Inflammatory macrophage (primary cell): ENCODE measurements around the gene MAP3K14.

Source experiments
- DNase-seq, 2 donors: peaks; one replicate each; pipeline ENCODE4 v3.0.0-alpha.2; 2020 to 2022

The MAP3K14 gene

DNA sequence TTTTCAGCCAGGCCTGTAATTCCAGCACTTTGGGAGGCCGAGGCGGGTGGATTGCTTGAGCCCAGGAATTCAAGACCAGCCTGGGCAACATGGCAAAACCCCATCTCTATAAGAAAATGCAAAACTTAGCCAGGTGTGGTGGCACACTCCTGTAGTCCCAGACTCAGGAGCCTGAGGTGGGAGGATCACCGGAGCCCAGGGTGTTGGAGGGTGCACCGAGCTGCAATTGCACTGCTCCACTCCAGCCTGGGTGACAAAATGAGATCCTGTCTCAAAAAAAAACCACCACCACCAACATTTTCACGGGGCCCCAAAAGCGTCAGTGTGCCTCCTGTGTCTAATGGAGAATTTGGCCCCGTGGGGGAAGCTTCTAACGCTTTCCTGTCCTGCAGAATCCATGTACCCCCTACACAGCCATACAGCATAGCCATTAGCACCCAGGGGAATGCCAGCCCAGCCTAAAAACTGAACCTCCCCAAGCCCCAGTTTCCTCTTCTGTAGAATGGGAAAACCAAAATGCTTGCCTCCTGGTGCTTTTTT, 22.2 kb upstream of the MAP3K14 start:
- no peak for DNase-seq

DNA sequence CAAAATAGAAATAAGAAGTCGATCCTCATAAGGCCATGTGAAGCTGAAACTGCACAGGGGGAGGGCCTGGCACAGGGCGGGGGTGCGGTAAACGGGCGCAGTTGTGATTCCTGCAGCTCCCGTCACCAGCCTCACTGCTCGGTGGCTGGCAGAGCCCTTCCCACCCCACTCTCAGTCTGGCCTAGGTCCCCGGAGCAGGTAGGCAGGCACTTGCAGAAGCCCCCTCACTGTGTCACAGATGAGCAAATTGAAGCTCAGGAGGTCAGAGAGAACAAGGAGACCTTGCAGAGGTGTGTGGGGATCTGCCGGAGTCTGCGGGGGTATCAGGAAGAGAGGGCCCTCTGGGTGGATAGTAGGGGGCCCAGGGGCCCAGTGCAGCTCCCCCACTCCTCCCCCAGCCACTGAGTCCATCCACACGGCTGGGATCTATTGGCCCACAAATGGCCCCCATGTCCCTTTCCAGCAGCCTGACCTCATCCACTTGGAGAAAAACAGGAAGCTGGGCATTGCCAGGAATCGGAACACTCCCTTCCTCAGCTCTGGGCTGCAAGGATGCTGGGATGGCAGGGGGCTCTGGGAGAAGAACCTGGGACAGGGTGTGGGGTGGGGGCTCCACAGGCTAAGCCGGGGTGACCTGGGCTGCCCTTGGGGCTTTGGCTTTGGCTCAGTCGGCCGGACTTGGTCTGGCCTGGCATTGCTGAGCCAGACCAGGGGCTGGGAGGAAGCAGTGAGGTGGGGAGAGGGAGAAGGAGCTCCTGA, 21.4 kb upstream of the MAP3K14 start:
- DNase-seq, result no peak

DNA sequence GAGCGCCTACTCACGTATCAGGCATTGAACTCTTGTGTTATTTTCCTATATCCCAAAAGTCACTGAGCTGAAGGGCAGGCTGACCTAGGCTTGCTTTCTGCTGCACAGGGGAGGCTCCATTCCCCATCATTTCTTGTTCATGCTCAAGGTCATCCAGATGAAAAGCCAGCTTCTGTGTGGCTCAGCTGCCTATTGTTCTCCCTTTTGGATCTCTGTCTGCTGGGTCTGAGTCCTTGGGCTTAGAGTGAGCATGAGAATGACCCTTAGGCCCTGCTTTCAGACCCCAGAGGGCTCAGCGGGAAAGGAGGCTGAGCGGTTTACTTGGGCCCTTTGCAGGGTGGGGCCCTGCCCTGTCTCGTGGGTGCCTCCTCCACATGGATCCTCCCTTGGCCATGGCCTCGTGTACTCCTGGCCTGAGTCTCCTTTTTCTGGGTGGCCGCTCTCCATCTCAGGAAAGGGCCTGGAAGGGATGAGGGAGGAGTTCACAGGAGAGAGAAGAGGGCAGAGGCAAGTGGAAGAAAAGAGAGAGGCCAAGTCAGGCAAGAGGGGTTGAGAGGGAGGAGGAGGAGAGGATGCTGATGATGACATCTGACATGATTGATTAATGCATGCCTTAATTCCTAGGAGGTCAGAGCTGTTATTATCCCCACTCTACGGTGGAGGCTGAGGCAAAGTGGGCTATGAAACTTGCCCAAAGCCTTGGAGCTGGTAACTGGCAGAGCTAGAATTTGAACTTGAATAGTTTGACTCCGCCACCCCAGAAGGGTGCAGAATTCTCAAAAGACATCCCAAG, 19.8 kb upstream of the MAP3K14 start:
- DNase-seq, result no peak

DNA sequence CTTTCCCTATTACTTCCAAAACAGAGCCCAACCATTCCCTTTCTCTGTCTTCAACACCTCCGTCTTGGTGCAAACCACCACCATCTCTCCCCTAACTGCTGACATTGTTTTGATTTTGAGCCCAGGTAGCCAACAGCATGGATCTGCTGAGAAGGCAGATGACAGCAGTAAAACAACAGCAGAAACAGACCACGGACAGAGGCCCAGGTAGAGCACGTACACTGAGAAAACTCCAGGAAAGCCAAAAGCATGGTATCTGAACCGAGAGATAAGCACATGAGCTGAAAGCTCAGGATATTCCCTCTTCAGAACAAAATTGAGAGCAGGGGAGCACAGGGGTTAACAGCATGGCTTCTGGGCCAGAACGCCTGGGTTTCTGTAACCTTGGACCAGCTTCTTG, 18.9 kb upstream of the MAP3K14 start:
- no peak for DNase-seq

DNA sequence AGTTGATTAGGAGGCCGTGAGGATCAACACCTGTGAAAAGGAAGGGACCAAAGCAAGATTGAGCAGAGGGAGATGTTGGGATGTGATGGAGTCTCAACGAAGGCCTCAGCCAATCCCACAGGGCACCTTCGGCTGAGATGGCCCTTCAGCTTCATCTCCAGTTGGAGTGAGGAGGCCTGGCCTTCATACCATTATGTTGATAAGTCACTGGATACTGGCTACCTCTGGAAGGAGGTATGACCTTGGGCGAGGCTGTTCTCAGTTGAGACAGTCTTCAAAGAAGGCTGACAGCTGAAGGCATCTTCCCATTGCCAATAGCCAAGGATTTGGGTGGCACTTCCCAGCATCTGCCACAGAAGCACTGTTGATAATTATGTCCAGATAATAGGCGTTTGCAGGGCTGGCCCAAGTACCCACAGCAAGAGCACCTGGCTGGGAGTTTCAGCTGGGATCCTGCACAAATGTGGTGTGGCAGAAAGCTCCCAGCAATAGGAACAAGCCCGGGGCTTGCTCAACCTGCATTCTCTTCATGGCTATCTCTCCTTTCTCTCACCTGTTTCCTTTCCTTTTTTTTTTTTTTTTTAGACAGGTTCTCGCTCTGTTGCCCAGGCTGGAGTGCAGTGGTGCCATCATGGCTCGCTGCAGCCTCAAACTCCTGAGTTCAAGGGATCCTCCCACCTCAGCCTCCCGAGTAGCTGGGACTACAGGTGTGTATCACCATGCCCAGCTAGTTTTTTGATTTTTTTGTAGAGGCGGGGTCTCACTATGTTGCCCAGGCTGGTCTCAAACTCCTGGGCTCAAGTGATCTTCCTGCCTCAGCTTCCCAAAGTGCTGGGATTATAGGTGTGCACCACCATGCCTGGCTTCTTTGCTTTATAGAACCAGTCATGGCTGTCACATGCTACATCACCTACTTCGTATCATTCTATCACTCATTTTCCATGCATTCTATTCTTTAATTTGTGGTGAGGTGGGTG, 18.2 kb upstream of the MAP3K14 start:
- DNase-seq, result no peak

DNA sequence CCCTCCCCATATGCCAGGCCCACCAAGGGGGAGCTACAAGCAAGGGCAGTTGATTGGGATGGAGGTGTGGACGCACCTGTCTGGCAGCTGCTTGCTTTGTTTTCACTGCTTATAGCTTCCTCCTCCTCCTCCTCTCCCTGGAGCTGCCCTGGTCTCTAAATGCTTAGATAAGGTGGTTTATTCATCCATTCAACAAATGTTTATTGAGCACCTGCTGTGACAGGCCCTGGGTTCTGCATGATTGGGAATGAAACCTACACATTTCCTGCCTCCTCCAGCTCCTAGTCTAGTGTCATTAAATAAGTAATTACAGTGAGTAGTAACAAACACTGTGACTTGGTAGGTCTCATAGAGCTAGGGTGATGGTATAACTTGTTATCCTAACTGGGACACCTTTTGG, 17.4 kb upstream of the MAP3K14 start:
- DNase-seq, result no peak

DNA sequence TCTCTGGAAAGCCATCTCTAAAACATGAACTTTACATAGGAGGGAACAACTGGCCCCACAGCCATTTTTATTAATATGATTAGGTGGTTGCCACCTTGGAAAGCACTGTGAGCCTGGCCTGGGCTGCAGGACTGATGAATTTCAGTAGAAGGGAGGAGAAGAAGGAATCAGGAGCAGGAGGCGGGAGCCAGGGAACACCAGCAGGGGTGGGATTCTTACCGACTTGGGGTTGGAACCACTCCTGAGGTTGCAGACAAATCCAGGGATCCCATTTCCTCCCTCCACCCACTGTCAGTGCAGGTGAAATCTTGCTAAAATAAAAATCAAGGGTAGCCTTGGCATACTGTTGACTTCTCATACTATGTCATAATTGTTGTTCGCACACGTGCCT, 16.9 kb upstream of the MAP3K14 start:
- DNase-seq, result no peak

DNA sequence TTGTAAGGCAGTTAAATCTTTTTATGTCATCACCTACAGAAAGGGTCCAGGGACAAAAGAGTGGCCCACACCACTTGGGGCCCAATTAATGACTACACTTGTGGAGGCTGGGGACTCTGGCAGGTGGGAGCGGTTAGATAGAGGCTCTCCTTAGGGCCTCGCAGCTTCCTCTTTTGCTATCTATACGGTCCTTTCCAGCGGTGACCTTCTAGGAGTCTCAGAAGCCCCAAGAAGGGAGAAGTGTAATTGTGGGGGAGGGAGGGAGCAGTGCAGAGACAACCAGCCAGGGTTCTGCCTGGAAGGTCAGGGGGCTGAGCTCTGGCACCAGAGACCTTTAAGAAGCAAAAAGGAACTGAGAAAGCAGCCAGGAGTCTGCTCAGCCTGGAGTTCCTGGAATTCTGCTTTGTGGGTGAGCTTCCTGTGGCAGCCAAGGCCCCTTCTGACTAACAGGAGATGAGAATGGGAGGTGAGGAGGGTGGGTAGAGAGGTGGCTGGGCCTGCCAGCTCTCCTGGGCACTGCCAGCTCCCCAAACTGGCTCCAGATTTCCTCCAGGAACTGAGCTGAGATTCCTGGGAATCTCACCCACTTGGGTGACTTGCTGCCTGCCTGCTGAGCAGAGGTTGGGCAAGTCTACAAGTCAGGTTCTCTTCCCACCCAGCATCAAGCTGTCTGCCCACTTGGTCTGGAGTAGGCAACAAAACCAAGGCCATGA, 16.3 kb upstream of the MAP3K14 start:
- DNase-seq, result peak; percentile 77 to 88

DNA sequence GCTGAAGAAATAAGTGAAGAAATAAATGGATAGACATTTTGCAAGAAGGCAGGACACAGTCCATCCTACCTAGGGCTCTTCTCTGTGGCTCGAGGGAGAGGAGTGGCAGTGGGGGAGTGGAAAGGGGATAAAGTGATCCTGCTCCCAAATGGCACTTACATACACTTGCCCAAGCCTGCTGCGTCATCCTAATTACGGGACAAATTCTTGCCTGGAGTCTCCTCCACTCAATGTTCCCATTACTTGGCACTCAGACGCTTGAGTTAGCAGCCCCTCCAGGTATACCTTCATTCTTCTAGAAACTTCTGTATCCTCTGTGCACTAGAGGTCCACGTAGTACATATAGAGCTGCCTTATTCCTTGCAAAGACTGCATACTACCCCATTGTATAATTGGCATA, 15.7 kb upstream of the MAP3K14 start:
- DNase-seq, result no peak

DNA sequence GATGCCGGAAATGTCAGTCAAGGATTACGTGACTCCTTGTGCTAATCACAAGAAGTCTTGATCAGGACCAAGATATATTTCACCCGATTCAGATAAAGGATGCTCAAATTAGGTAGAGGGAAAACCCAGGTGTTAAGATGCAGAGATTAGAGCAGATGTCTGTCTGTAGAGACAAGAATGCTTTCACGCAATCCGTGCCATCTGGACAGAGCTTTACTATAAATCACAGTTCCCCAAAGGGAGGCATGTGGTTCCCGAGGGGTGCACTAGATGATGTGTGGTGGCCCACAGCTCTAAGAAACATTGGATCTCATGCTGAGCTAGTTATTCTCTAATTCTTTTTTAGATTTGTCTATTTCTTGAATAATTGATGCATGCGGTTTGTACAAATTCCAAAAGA, 9.8 kb upstream of the MAP3K14 start:
- no peak for DNase-seq

DNA sequence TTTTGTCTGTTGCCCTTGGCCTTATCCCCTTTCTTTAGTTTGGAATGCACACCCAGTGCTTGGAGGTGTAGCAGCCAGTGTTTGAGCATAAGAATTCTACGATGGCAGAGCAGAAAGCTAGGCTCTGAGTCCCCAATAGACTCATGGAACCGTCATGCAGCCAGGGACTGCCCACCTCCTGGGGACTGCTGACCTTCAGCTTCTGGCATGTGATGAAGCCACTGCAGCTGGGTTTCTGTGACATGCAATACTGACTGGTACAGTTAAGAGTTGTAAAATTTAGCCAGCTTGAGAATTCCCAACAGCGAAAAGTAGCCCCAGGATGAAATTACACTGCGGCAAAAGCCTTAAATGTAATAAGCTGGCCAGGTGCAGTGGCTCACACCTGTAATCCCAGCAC, 9.0 kb upstream of the MAP3K14 start:
- no peak for DNase-seq

DNA sequence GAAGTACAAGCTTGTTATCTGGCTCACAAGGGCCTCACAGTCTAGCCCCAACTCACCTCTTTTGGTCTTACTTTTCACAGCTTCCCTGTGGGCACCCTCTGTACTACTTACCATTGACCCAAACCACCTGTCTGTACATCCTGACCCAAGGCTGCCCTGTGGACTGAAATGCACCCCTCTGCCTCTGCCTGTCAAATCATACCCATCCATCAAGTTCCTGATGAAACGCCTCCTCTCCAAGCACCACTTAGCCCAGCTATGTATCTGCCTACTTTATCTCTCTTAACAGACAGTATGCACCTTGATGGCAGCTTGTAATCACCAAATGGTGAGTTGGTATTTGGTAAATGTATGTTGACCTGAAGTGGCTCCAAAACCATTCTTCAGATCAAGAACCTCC, 7.5 kb upstream of the MAP3K14 start:
- no peak for DNase-seq

DNA sequence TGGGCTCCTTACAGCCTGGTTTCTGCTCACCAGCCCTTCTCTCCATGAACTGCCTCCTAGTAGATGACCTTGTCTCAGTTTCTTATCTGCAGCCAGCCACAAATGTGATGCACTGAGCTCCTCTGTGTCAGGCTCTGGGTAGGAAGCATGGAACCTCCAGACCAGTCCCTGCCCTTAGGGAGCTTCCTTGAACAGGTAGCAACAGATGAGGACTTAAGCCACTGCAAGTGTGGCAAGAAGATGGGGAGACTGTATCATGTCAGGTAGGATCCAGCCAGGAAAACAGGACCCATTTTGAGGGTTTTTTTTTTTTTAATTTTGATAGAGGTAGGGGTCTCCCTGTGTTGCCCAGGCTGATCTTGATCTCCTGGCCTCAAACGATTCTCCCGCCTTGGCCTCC, 5.3 kb upstream of the MAP3K14 start:
- DNase-seq, result no peak

DNA sequence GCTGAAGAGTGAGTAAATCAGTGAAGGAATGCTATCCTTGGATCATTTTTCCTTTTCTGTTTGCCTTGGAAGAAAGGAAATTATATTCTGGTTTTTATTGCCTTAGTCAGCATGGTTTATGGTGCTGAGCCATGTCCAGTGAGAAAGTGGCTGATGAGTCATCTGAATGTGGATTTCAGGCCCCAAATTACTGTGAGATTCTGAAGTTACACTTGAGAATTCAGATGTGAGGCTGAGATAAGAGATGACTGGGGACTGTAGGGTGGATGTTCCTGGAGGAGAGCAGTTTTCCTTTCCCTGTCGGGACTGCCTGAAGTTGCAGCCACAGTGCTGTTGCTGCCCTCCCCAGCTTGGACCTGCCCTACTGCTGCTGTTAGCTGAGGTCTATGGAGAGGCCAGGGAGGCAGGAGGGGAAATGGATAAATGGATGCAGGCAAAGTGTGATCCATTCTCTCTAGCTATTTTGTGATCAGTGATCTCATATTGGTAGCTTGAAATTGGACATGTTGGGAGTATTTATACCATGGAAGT, 4.2 kb upstream of the MAP3K14 start:
- DNase-seq, result peak; percentile 20 to 39

DNA sequence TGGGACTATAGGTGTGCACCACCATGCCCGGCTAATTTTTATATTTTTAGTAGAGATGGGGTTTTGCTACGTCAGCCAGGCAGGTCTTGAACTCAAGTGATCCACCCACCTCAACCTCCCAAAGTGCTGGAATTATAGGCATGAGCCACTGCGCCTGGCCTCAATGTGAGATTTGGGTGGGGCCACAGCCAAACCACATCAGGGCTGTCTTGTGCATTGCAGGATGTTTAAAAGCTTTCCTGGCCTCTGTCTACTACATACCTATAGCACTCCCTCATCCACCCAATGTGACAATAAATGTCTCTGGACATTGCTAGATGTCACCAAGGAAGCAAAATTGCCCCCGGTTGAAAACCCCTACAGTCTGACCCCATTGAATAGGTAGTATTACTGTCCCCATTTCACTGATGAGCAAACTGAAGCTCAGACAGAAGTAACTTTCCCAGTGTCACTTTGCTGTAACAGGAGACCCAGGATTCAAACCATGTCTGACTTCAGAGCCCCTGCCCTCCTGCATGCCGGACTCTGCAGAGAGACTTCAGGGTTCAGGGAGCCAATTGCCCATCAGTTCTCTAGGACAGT, 3.6 kb upstream of the MAP3K14 start:
- no peak for DNase-seq

DNA sequence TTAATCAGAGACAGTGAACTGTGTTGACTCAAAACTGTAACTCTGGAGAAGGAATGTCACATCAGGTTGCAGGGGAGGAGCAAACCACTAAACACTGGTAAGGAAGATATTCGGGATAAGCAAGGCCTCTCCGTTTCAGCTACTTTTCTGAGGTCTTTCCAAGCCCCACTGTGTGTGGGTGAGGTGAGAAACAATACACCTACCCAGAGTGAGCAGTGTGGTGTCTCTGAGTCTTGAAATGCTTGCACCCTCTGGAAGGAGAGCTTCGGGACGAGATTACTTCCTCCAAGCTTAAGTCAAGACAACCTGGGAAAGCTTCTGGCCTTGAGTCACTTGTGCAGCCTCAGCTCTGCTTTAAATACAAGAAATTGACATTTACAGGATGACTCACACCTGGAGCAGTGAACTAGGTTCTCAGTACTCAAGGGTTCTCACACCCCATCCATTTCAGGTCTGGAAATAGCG, 2.5 kb upstream of the MAP3K14 start:
- DNase-seq, result no peak

DNA sequence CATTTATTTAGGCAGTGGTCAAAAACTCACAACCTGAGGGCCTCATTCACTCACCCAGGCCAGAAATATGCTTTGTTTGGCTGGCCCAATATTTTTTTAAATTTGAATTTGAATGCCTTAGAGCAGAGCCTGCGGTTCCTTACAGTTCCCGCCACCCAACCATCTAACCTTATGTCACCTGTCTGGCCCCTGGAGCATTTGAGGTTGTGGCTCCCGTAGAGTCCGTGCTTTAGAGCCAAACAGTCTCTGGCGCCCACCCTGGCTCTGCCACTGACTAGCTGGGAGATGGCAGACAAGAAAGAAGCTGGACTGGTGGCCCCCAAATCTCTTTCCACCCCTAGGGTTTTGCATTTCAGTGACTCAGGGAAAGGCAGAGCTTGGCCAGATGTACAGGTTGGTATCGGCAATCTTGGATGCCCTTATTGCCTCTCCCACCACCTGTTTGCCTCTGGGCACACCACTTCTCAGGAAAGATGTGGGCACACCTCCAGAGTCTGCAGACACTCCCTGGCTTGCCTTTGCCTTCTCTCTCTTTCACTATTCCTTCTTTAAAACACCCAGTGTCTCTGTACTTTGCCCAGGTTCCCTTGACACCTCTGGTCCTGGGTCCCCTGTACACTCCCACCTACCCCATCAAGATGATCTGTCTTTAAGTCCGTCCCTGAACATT, 1.9 kb upstream of the MAP3K14 start:
- DNase-seq, result no peak

DNA sequence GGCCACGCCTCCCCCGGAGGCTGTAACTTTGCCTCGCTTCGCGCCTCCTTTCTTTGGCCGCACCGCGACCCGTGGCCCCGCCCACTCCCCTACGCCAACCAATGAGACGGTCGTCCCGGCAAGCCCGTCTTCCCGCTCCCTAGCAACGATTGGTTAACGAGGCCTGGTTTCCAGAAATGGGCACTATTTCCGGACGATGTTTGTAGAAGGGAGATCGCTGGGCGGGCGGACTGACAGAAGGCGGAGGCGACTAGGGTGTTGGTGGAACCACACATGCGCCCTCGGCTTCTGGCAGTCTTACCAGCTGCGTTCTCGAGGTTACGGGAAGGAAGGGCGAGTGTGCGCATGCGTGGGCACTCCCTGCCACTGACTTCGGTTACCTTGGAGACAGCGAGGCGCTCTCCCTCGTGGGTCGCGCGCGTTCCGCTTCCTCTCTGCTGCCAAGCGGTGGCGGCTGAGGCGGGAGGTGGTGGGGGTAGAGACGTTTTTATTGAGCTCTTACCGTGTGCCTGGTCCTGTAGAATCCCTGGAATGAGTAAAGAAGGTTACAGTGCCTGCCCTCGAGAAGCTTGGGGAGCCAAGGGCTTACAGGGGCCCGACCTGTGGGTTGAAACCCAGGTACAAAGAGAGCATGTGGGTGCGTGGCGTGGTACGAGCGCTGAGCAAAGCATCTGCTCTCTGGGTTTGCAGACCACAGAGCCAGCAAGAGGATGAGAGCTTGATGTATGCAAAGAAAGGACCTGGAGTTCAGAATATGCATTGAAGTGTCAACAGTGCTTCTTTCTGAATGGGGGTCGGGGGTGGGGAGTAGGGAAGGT, 500 bp upstream of the MAP3K14 start:
- DNase-seq, result peak; percentile 100

DNA sequence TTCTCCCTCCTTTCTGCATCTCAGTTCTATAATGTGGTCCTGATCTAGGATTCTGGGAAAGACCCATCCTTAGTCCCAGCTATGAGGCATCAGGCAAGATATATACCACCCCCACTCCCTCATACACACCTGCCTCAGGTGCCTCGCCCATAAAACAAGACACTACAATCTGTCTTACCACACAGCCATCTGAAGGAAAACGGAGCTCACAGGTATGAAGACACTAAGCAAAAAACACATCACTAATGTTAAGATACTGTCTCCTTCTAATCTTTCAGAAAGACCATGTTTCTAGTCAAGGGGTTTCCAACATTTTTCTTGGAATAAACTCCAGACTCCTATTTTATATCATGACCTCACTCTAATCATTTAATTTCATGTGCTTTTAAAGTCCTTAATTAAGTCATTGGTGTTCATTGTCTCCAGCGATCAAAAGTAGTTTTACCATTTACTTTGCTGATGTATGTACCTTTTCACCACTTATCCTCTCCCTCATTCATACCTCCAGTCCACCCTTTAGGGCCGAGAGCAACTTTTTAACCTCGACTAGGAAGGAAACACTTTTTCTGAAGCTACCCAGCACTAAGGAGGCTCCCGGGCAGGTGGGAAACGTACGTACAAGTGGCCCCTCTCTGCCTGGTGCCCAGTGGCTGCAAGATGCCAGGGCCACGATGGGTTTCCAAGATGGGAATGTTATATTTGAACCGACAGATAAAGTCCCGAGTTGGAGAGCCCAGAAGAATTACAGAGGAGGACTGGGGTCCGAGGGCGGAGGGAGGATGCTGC, 979 bp downstream of the MAP3K14 start:
- DNase-seq, result no peak
